Measurements from ENCODE around the gene HSPA12B. TPM values are rescaled to one million over a fixed set of nuclear protein-coding genes. Genes with fewer than 3 reads are reported as not detected.

Gene HSPA12B
- total RNA-seq, 1 experiment from 2014 or later, result 2.7 TPM

DNA sequence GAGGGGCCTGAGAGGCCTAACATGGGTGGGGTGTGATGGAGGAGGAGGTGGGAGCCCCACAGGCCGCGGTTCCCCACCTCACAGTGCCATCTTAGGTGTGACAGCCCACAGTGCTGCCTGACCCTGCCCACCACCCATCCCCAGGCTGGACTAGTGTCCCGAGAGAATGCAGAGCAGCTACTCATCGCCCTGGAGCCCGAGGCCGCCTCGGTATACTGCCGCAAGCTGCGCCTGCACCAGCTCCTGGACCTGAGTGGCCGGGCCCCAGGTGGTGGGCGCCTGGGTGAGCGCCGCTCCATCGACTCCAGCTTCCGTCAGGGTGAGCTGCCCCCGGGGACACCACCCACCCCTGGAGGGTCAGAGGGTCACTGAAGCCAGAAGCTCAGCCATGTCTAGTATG lies 15.6 kb downstream of the HSPA12B start:
- no peak for DNase-seq
- no peak overlapping the region for H4K91ac ChIP-seq (ENCODE audit: insufficient read length, low read depth, low read length)
- H2BK5ac ChIP-seq (ENCODE audit: insufficient read length, low read length), result no peak overlapping the region
- H3K23ac ChIP-seq (ENCODE audit: insufficient read length, low read depth, low read length), result no peak overlapping the region
- peaks cover 13% of the 10 kb centered on the region for H3K27me3 ChIP-seq (ENCODE audit: insufficient read depth, low read length)
- peaks cover 30% of the 10 kb centered on the region for H3K23me2 ChIP-seq (ENCODE audit: insufficient read length, low read depth, low read length, poor library complexity, severe bottlenecking)
- H3K27me3 Mint-ChIP-seq (ENCODE audit: low read depth), result peaks cover 68% of the 10 kb centered on the region
- no peaks in the 10 kb centered on the region for H3K9me3 Mint-ChIP-seq
- no CpG with 5 or more reads among the region's 16 CpGs for WGBS (ENCODE audit: extremely low coverage, insufficient read length, low lambda C conversion rate)
- H4K20me1 ChIP-seq (ENCODE audit: control insufficient read depth, insufficient read depth, insufficient read length), result no peaks in the 10 kb centered on the region
- no peak overlapping the region for H2BK120ac ChIP-seq (ENCODE audit: low read depth, low read length, poor library complexity, severe bottlenecking)
- H3K79me1 ChIP-seq (ENCODE audit: insufficient read depth, low read depth, low read length, poor library complexity, severe bottlenecking), result no peaks in the 10 kb centered on the region
- no peak overlapping the region for H3K14ac ChIP-seq (ENCODE audit: insufficient read depth, low read length)
- H3K36me3 Mint-ChIP-seq (ENCODE audit: insufficient read depth in 1 of 3, low read depth in 3 of 3), result peaks cover 5 to 6% (median 5%) of the 10 kb centered on the region in 3 experiments; a peak in 5 of 7 replicates
- H2AFZ ChIP-seq (ENCODE audit: low read length), result no peak overlapping the region
- no peak overlapping the region for H4K5ac ChIP-seq (ENCODE audit: insufficient read length, low read depth, low read length)
- peaks cover 16 to 28% of the 10 kb centered on the region in 2 experiments for H3K4me1 Mint-ChIP-seq
- H3K4ac ChIP-seq (ENCODE audit: low read depth, low read length), result no peak overlapping the region
- no peaks in the 10 kb centered on the region for H3K79me2 ChIP-seq (ENCODE audit: insufficient read depth, low read length)
- no peak overlapping the region for H2BK12ac ChIP-seq (ENCODE audit: insufficient read length, low read depth, low read length)
- no peak overlapping the region for H3K4me3 Mint-ChIP-seq
- H3K18ac ChIP-seq (ENCODE audit: insufficient read length, low read depth, low read length), result no peak overlapping the region
- H4K8ac ChIP-seq (replicated peaks; ENCODE audit: insufficient read length, low read depth, low read length), result no peak overlapping the region
- H3K4me2 ChIP-seq (ENCODE audit: insufficient read depth, insufficient read length, low read length), result no peak overlapping the region
- no peak for TF ChIP-seq CTCF (conservative IDR thresholded peaks at IDR 0.05)
- no peak overlapping the region for H2BK20ac ChIP-seq (ENCODE audit: low read depth, low read length, poor library complexity, severe bottlenecking)
- H3K9ac ChIP-seq (ENCODE audit: extremely low read depth, insufficient read length, low read length), result no peak overlapping the region
- no peak overlapping the region for H3K27ac ChIP-seq (ENCODE audit: insufficient read length, low read depth, low read length)
- H3K9me3 ChIP-seq (ENCODE audit: control insufficient read depth, low read depth, low read length), result no peaks in the 10 kb centered on the region
- no peak overlapping the region for H2AK5ac ChIP-seq (ENCODE audit: insufficient read length, low read length)
- no peak overlapping the region for H2BK15ac ChIP-seq (ENCODE audit: low read depth, low read length)
- no peak overlapping the region for H3K56ac ChIP-seq (ENCODE audit: insufficient read length, low read depth, low read length)
- no peak overlapping the region for H3T11ph ChIP-seq (ENCODE audit: low read length)
- H3K4me1 ChIP-seq (ENCODE audit: insufficient read depth, low read length), result peaks cover 2% of the 10 kb centered on the region; the same call in 1 of the 2 replicates
- H3K27ac Mint-ChIP-seq, result no peak overlapping the region

Data from H9 (cell line).